Heart left ventricle (tissue), 16 donors: ENCODE results near the gene GADD45B. TPM values are rescaled to one million over a fixed set of nuclear protein-coding genes. Genes with fewer than 3 reads are reported as not detected.
A peak's percentile ranks its signal among the peaks of the same experiment; 100 is the strongest.

Experiments
- ATAC-seq, 4 donors: fragments of 200-7000 bp; cut with Tn5 transposase; one replicate each; pipeline ENCODE4 v1.9.1; 2020 to 2022; ENCODE audit warnings: moderate library complexity in 4 of 4, mild to moderate bottlenecking in 3 of 4, moderate number of reproducible peaks in 1 of 4
- DNase-seq, 5 donors: peaks; one replicate each; pipeline ENCODE4 v3.0.0-alpha.2; 2020
- H3K27ac ChIP-seq, 12 donors: fragments of 200-600 bp; sonication (generic) in 4 of 12; one replicate each; pipeline versions ENCODE4 v1.5.0 to v1.8.0; 2016 to 2022; ENCODE audit warnings: mild to moderate bottlenecking in 2 of 12
- H3K27me3 ChIP-seq, 9 donors: fragments of 200-600 bp; sonication (generic) in 2 of 9; one replicate each; pipeline versions ENCODE4 v1.5.1 to v1.8.0; 2016 to 2022; ENCODE audit warnings: mild to moderate bottlenecking in 3 of 9
- H3K36me3 ChIP-seq, 9 donors: fragments of 200-600 bp; sonication (generic) in 2 of 9; one replicate each; pipeline versions ENCODE4 v1.5.0 to v1.8.0; 2018 to 2022; ENCODE audit warnings: mild to moderate bottlenecking in 2 of 9
- H3K4me1 ChIP-seq, 12 donors: fragments of 200-600 bp; sonication (generic) in 4 of 12; one replicate each; pipeline versions ENCODE4 v1.5.0 to v1.8.0; 2016 to 2022; ENCODE audit warnings: mild to moderate bottlenecking in 3 of 12
- H3K4me3 ChIP-seq, 12 donors: fragments of 200-600 bp; sonication (generic) in 4 of 12; one replicate each; pipeline versions ENCODE4 v1.5.0 to v1.8.0; 2017 to 2022; ENCODE audit warnings: mild to moderate bottlenecking in 9 of 12, moderate library complexity in 4 of 12
- H3K9me3 ChIP-seq, 12 donors: fragments of 200-600 bp; sonication (generic) in 4 of 12; one replicate each; pipeline versions ENCODE4 v1.5.0 to v1.8.0; 2016 to 2022; ENCODE audit warnings: mild to moderate bottlenecking in 1 of 12
- POLR2A ChIP-seq, 2 donors: fragments of 450-650 bp; IDR thresholded peaks; one replicate each; pipeline ENCODE4 v1.6.1; 2017; ENCODE audit warnings: antibody characterized with exemption in 2 of 2, mild to moderate bottlenecking in 2 of 2, moderate library complexity in 2 of 2
- WGBS, 4 donors: extraction: QIAGEN DNeasy Blood & Tissue Kit in 2 of 4; methylation state at CpG; one replicate each; pipeline versions ENCODE4 v1.1.5 to v1.1.7; 2013 to 2018; 5-methylcytosine and 5-hydroxymethylcytosine counted together
- intact Hi-C, 10 donors: fragments of 100-400 bp; cut with DNase I; formaldehyde crosslinking; loops; one replicate each; pipeline versions ENCODE4 v1.11.1 to v1.14.2; 2022
- polyA plus RNA-seq, 2 donors: library from polyadenylated mRNA; stranded (reverse); fragments of 200-250 nt; gene quantifications; one replicate each; pipeline ENCODE4 v1.2.3, GENCODE V29; 2013
- total RNA-seq, 9 donors: library from RNA; depleted of rRNA in 2 of 9; stranded (reverse); fragments of >200 nt in 2 of 9; fragmentation: NEBNext Ultra II Directional in 3 of 9; extraction: Animal tissue kit (Norgen Biotek cat#: 25700) in 3 of 9; gene quantifications; one replicate each; pipeline versions ENCODE4 v1.1.0 to v1.2.4, GENCODE V29; 2016 to 2023
- TF ChIP-seq, protein P1 (sequence below), 12 donors: fragments of 200-600 bp; sonication (generic) in 4 of 12; IDR thresholded peaks; one replicate each; pipeline versions ENCODE4 v1.5.0 to v1.8.0; 2018 to 2022; ENCODE audit warnings: antibody characterized with exemption in 12 of 12, mild to moderate bottlenecking in 5 of 12
- donor health status: ischemic (EF 13 %, LVEDD 7.1; RV severe dilation, severe dysfunction).
- donor health status: healthy with polysubstance abuse.
- donor health status: DM: no; HTN: yes; CAD: no.
- donor health status: DM: no; HTN: no; CAD: no.
- donor health status: ischemic (EF 25% LVEDD 6.9; RV normal size, moderate dysfunction).
- donor health status: ischemic (EF 25% LVEDD 5.7; RV mildly dilated, moderate dysfunction).
- donor health status: healthy.
- donor health status: DM: yes; HTN: yes; CAD: no.
- donor health status: ischemic (EF 35%, LVEDD 5.7; RV mildly dilated, moderate dysfunction).
- donor health status: nonischemic (EF 11% LVEDD 7.7; RV severe dilation, severe dysfunction).
- donor health status: DM: yes; HTN: yes; CAD: no.
- donor health status: PGD.
- donor health status: ischemic (EF 29% LVEDD 5.4; RV normal size, mild dysfunction).
- donor health status: nonischemic (EF 23%, LVEDD 6.1; RV moderate dilation, normal function).

The GADD45B gene
- total and polyA plus RNA-seq, 11 donors = 20.3 to 155 (median 47.3) TPM

DNA sequence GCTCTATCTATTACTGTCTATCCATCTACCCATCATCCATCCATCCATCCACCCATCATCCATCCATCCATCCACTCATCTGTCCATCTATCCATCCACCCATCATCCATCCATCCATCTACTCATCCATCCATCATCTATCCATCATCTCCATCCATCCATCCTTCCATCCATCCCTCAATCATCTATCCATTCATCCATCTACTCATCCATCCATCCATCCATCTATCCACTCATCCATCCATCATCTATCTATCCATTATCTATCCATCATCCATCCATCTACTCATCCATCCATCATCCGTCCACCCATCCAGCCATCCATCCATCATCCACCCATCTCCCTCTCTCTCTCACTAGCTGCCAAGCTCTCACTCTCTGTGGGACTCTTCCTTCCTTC, 35.4 kb upstream of the GADD45B start:
- TF ChIP-seq, protein P1, sequence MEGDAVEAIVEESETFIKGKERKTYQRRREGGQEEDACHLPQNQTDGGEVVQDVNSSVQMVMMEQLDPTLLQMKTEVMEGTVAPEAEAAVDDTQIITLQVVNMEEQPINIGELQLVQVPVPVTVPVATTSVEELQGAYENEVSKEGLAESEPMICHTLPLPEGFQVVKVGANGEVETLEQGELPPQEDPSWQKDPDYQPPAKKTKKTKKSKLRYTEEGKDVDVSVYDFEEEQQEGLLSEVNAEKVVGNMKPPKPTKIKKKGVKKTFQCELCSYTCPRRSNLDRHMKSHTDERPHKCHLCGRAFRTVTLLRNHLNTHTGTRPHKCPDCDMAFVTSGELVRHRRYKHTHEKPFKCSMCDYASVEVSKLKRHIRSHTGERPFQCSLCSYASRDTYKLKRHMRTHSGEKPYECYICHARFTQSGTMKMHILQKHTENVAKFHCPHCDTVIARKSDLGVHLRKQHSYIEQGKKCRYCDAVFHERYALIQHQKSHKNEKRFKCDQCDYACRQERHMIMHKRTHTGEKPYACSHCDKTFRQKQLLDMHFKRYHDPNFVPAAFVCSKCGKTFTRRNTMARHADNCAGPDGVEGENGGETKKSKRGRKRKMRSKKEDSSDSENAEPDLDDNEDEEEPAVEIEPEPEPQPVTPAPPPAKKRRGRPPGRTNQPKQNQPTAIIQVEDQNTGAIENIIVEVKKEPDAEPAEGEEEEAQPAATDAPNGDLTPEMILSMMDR (IDR thresholded peaks at IDR 0.05) = no peak
- TF ChIP-seq POLR2A (IDR thresholded peaks at IDR 0.05) = no peak
- Histone ChIP-seq H3K36me3 (peaks cover 0 to 65% (median 15%) of the 10 kb centered on the region in 9 donors), H3K4me3 (no peak overlapping the region), H3K27ac (no peak overlapping the region), H3K27me3 (no peaks in the 10 kb centered on the region), H3K9me3 (no peaks in the 10 kb centered on the region), H3K4me1 (no peaks in the 10 kb centered on the region)
- WGBS, 4 donors = 95 to 98% (median 97%) methylated on average over 1 of the region's 1 CpG
- DNase-seq = no peak
- ATAC-seq = no peak
- intact Hi-C loops = no loop called here

DNA sequence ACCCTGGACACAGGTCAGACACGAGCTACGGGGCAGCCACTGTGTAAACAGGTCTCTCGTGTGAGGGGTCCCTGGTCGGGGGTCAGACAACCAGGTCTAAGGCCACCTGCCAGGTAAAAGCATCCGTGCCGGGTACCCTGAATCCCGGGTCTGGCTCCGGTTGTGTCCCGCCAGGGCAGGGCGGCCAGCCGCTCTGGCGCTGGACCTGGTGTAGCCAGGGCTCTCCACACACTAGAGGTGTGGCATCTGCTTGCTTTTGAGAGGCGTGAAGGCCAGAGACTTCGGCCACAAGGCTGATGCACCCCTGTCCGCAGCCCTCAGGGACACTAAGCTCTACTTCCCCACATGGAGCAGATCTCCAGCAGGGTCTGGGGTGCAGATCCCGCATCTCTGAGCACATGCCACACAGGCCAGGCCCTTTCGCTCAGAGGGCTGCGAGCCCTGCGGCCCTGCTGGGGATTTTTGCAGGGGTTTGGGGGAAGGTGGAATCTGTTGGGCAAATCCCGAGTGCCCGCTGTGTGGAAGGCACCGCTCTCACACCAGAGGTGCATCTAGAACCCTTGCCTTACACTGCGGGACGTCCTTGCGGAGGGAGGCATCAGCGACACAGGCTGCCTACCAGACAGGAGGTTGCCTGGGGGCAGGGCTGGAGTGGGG, 34.7 kb upstream of the GADD45B start:
- no peak for ATAC-seq

DNA sequence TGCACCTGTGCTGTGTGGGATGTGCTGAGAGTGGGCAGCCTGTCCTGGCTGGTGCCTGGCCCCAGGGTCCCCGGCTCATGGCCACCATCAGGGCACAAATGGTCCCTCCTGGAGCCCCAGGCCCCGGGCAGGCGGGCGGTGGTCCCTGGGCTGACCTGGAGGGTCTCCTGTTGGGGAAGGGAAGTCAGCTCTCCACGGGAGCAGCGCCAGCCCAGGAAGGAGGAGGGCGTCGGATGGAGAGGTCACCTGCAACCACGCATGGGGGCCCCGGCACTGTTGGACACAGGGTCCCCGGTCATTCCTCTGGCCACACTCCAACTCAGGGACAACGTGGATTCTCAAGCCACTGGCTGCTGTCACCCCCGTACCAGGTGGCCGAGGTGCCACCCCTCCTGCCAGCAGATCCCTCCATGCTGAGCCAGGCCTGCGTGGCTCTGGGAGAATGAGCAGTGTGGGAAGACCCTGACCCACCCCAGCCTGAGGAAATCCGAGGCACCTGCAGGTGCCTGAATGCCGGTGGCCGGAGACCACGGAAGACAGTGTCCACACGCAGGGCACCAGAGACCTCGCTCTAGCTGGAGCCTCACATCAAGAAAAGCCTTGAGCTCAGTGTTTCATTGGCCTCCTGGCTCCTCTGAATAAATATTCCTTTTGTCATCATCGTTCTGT, 32.7 kb upstream of the GADD45B start:
- peaks cover 0 to 7% (median 0%) of the 10 kb centered on the region in 12 donors for H3K4me1 ChIP-seq
- H3K9me3 ChIP-seq = no peaks in the 10 kb centered on the region
- H3K4me3 ChIP-seq = no peak overlapping the region
- H3K27me3 ChIP-seq = no peaks in the 10 kb centered on the region
- peak in 1 of 5 donors; percentile 51 for DNase-seq
- ATAC-seq = no peak
- peaks cover 0 to 50% (median 2%) of the 10 kb centered on the region in 9 donors for H3K36me3 ChIP-seq
- intact Hi-C loops = no loop called here
- 90 to 93% (median 92%) methylated on average over 16 to 22 of the region's 22 CpGs for WGBS, 4 donors
- no peak overlapping the region for H3K27ac ChIP-seq
- TF ChIP-seq, protein P1 (IDR thresholded peaks at IDR 0.05) = no peak
- TF ChIP-seq POLR2A (IDR thresholded peaks at IDR 0.05) = no peak

More for the DNA sequence above, 34.7 kb upstream of the GADD45B start:
- Histone ChIP-seq H3K27ac (no peak overlapping the region), H3K9me3 (no peaks in the 10 kb centered on the region), H3K4me3 (no peak overlapping the region), H3K36me3 (peaks cover 0 to 65% (median 15%) of the 10 kb centered on the region in 9 donors), H3K4me1 (peaks cover 0 to 1% (median 0%) of the 10 kb centered on the region in 12 donors), H3K27me3 (no peaks in the 10 kb centered on the region)
- peak in 1 of 5 donors; percentile 56 for DNase-seq
- WGBS, 4 donors = 96 to 98% (median 97%) methylated on average over 12 to 26 of the region's 26 CpGs
- intact Hi-C loops = no loop called here
- TF ChIP-seq, protein P1 (IDR thresholded peaks at IDR 0.05) = no peak
- TF ChIP-seq POLR2A (IDR thresholded peaks at IDR 0.05) = no peak

DNA sequence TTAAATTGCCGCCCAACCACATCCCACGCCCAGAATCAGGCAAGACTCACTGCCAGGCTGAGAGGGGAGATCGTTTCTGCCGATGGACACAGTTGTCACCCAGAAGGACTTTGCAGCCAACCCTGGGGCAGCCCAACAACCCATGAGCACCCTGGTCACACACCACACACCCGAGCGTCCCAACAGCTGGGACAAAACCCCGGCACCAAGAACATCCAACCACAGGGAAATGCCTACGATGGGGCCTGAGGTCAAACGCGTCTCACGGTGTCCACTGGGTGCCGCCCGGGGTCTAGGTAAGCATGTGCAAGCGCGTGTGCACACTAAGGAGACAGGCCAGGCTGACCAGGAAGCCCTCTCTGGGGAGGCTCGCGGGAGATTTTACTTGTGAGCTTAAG, 32.1 kb upstream of the GADD45B start:
- 90 to 94% (median 91%) methylated on average over 16 to 17 of the region's 17 CpGs for WGBS, 4 donors
- intact Hi-C loops = no loop called here
- DNase-seq = peak in 1 of 5 donors; percentile 36

More for the DNA sequence above, 32.1 kb upstream of the GADD45B start:
- Histone ChIP-seq H3K36me3 (peaks cover 0 to 47% (median 0%) of the 10 kb centered on the region in 9 donors), H3K27me3 (no peaks in the 10 kb centered on the region), H3K4me3 (no peak overlapping the region), H3K9me3 (no peaks in the 10 kb centered on the region), H3K4me1 (peaks cover 0 to 7% (median 0%) of the 10 kb centered on the region in 12 donors), H3K27ac (no peak overlapping the region)
- TF ChIP-seq POLR2A (IDR thresholded peaks at IDR 0.05) = no peak
- TF ChIP-seq, protein P1 (IDR thresholded peaks at IDR 0.05) = no peak
- ATAC-seq = no peak
